ENCODE measurements around the gene MAEL.

DNA sequence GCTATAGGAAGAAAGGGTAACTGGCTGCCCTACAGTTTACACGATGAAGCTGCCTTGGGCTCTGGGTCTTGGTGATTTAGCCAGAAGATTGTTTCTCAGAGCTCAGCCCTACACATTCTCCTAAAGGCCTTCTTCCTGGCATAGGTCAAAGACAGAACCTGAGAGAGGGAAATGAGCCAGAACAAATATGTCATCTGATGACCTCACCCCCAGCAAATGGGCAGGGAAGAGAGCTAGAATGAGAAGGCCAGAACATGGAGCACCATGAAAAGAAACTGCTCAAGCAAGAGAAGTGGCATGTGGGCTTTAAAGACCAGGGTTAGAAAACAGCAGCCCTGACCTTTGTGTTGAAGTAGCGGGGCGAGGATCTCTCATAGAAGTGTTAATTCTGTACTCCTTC is 8.3 kb upstream of the MAEL start:
- TF ChIP-seq CHD2 (IDR thresholded peaks at IDR 0.05; ENCODE audit: low read length, partially characterized antibody) (no peak), RCOR1 (IDR thresholded peaks at IDR 0.05; ENCODE audit: low read length) (no peak), GABPA (IDR thresholded peaks at IDR 0.05; ENCODE audit: low read depth) (no peak), EP300 (IDR thresholded peaks at IDR 0.05; ENCODE audit: borderline replicate concordance in 1 of 2, low read depth in 1 of 2, low read length in 1 of 2) (no peak), YY1 (IDR thresholded peaks at IDR 0.05; ENCODE audit: low read depth) (no peak)
- TF ChIP-seq, protein P1, sequence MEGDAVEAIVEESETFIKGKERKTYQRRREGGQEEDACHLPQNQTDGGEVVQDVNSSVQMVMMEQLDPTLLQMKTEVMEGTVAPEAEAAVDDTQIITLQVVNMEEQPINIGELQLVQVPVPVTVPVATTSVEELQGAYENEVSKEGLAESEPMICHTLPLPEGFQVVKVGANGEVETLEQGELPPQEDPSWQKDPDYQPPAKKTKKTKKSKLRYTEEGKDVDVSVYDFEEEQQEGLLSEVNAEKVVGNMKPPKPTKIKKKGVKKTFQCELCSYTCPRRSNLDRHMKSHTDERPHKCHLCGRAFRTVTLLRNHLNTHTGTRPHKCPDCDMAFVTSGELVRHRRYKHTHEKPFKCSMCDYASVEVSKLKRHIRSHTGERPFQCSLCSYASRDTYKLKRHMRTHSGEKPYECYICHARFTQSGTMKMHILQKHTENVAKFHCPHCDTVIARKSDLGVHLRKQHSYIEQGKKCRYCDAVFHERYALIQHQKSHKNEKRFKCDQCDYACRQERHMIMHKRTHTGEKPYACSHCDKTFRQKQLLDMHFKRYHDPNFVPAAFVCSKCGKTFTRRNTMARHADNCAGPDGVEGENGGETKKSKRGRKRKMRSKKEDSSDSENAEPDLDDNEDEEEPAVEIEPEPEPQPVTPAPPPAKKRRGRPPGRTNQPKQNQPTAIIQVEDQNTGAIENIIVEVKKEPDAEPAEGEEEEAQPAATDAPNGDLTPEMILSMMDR (IDR thresholded peaks at IDR 0.05) = no peak
- TF ChIP-seq, protein P2, sequence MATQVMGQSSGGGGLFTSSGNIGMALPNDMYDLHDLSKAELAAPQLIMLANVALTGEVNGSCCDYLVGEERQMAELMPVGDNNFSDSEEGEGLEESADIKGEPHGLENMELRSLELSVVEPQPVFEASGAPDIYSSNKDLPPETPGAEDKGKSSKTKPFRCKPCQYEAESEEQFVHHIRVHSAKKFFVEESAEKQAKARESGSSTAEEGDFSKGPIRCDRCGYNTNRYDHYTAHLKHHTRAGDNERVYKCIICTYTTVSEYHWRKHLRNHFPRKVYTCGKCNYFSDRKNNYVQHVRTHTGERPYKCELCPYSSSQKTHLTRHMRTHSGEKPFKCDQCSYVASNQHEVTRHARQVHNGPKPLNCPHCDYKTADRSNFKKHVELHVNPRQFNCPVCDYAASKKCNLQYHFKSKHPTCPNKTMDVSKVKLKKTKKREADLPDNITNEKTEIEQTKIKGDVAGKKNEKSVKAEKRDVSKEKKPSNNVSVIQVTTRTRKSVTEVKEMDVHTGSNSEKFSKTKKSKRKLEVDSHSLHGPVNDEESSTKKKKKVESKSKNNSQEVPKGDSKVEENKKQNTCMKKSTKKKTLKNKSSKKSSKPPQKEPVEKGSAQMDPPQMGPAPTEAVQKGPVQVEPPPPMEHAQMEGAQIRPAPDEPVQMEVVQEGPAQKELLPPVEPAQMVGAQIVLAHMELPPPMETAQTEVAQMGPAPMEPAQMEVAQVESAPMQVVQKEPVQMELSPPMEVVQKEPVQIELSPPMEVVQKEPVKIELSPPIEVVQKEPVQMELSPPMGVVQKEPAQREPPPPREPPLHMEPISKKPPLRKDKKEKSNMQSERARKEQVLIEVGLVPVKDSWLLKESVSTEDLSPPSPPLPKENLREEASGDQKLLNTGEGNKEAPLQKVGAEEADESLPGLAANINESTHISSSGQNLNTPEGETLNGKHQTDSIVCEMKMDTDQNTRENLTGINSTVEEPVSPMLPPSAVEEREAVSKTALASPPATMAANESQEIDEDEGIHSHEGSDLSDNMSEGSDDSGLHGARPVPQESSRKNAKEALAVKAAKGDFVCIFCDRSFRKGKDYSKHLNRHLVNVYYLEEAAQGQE (IDR thresholded peaks at IDR 0.05; ENCODE audit: low read depth, low read length) = no peak

Measured in SK-N-SH (cell line).